ENCODE results near the gene LPP. TPM values are rescaled to one million over a fixed set of nuclear protein-coding genes. Genes with fewer than 3 reads are reported as not detected.
A peak's percentile ranks its signal among the peaks of the same experiment; 100 is the strongest.

The LPP gene
- total and polyA plus RNA-seq, 5 donors from 2014 or later: 14.5 to 102 (median 21.7) TPM

GRCh38 chr3:188682316-188682715, 528.4 kb downstream of the LPP start:
- Mint-ChIP-seq H3K27ac (no peak overlapping the region), H3K27me3 (no peaks in the 10 kb centered on the region), H3K4me3 (no peak overlapping the region), H3K9me3 (peaks cover 0 to 3% (median 0%) of the 10 kb centered on the region in 7 donors), H3K4me1 (peaks cover 6 to 22% (median 11%) of the 10 kb centered on the region in 4 donors), H3K36me3 (no peaks in the 10 kb centered on the region)
- no peaks in the 10 kb centered on the region for H3K9me3 ChIP-seq (ENCODE audit: control insufficient read depth in 2 of 2, low read length in 2 of 2)
- H3K27me3 ChIP-seq (ENCODE audit: control insufficient read depth, insufficient read depth, low read length): no peaks in the 10 kb centered on the region
- no peaks in the 10 kb centered on the region for H3K36me3 ChIP-seq (ENCODE audit: control insufficient read depth, insufficient read depth, low read length)
- H3K27ac ChIP-seq (ENCODE audit: insufficient read depth, low read length, poor library complexity, severe bottlenecking): no peak overlapping the region
- ATAC-seq (ENCODE audit: low read depth in 2 of 2) (no peak), DNase-seq (no peak)
- H3K4me1 ChIP-seq (ENCODE audit: control insufficient read depth, insufficient read depth, low read length, poor library complexity, severe bottlenecking): no peaks in the 10 kb centered on the region
- no peak overlapping the region for H3K4me3 ChIP-seq (ENCODE audit: low read depth, low read length)

- Histone ChIP-seq H3K4me1 (ENCODE audit: control insufficient read depth, insufficient read depth, low read length, poor library complexity, severe bottlenecking) (no peaks in the 10 kb centered on the region), H3K27ac (ENCODE audit: insufficient read depth, low read length, poor library complexity, severe bottlenecking) (no peak overlapping the region), H3K9me3 (ENCODE audit: control insufficient read depth in 2 of 2, low read length in 2 of 2) (no peaks in the 10 kb centered on the region), H3K27me3 (ENCODE audit: control insufficient read depth, insufficient read depth, low read length) (no peaks in the 10 kb centered on the region), H3K36me3 (ENCODE audit: control insufficient read depth, insufficient read depth, low read length) (no peaks in the 10 kb centered on the region), H3K4me3 (ENCODE audit: low read depth, low read length) (no peak overlapping the region)
- Mint-ChIP-seq H3K27ac (no peak overlapping the region), H3K9me3 (peaks cover 0 to 2% (median 0%) of the 10 kb centered on the region in 7 donors), H3K27me3 (no peaks in the 10 kb centered on the region), H3K4me3 (no peak overlapping the region), H3K4me1 (peaks cover 6 to 22% (median 11%) of the 10 kb centered on the region in 4 donors), H3K36me3 (no peaks in the 10 kb centered on the region)
- DNase-seq (peak in 1 of 3 donors; percentile 4), ATAC-seq (ENCODE audit: low read depth in 2 of 2) (no peak)
These were observed 529.1 kb downstream of the LPP start for GRCh38 chr3:188683032-188683521.

- H3K4me1 Mint-ChIP-seq: peaks cover 6 to 15% (median 11%) of the 10 kb centered on the region in 4 donors
- no peak overlapping the region for H3K4me3 Mint-ChIP-seq
- no peaks in the 10 kb centered on the region for H3K4me1 ChIP-seq (ENCODE audit: control insufficient read depth, insufficient read depth, low read length, poor library complexity, severe bottlenecking)
- no peaks in the 10 kb centered on the region for H3K9me3 ChIP-seq (ENCODE audit: control insufficient read depth in 2 of 2, low read length in 2 of 2)
- H3K27me3 Mint-ChIP-seq: no peaks in the 10 kb centered on the region
- H3K27me3 ChIP-seq (ENCODE audit: control insufficient read depth, insufficient read depth, low read length): no peaks in the 10 kb centered on the region
- no peaks in the 10 kb centered on the region for H3K36me3 ChIP-seq (ENCODE audit: control insufficient read depth, insufficient read depth, low read length)
- no peak overlapping the region for H3K27ac ChIP-seq (ENCODE audit: insufficient read depth, low read length, poor library complexity, severe bottlenecking)
- no peaks in the 10 kb centered on the region for H3K36me3 Mint-ChIP-seq
- no peak for DNase-seq
- no peak for ATAC-seq (ENCODE audit: low read depth in 2 of 2)
- H3K9me3 Mint-ChIP-seq: peaks cover 0 to 2% (median 0%) of the 10 kb centered on the region in 7 donors
- no peak overlapping the region for H3K27ac Mint-ChIP-seq
- H3K4me3 ChIP-seq (ENCODE audit: low read depth, low read length): no peak overlapping the region
These were observed 530.3 kb downstream of the LPP start for GRCh38 chr3:188684276-188684675.

- Histone ChIP-seq H3K36me3 (ENCODE audit: control insufficient read depth, insufficient read depth, low read length) (no peaks in the 10 kb centered on the region), H3K4me1 (ENCODE audit: control insufficient read depth, insufficient read depth, low read length, poor library complexity, severe bottlenecking) (no peaks in the 10 kb centered on the region), H3K4me3 (ENCODE audit: low read depth, low read length) (no peak overlapping the region), H3K9me3 (ENCODE audit: control insufficient read depth in 2 of 2, low read length in 2 of 2) (no peaks in the 10 kb centered on the region), H3K27me3 (ENCODE audit: control insufficient read depth, insufficient read depth, low read length) (no peaks in the 10 kb centered on the region), H3K27ac (ENCODE audit: insufficient read depth, low read length, poor library complexity, severe bottlenecking) (no peak overlapping the region)
- Mint-ChIP-seq H3K27ac (no peak overlapping the region), H3K4me3 (no peak overlapping the region), H3K9me3 (peaks cover 0 to 2% (median 0%) of the 10 kb centered on the region in 7 donors), H3K27me3 (no peaks in the 10 kb centered on the region), H3K4me1 (peaks cover 0 to 19% (median 11%) of the 10 kb centered on the region in 4 donors), H3K36me3 (no peaks in the 10 kb centered on the region)
- DNase-seq (no peak), ATAC-seq (ENCODE audit: low read depth in 2 of 2) (no peak)
These were observed 531.8 kb downstream of the LPP start for GRCh38 chr3:188685789-188686188.

- no peaks in the 10 kb centered on the region for H3K27me3 ChIP-seq (ENCODE audit: control insufficient read depth, insufficient read depth, low read length)
- no peaks in the 10 kb centered on the region for H3K27me3 Mint-ChIP-seq
- no peaks in the 10 kb centered on the region for H3K9me3 ChIP-seq (ENCODE audit: control insufficient read depth in 2 of 2, low read length in 2 of 2)
- DNase-seq (no peak), ATAC-seq (ENCODE audit: low read depth in 2 of 2) (no peak)
- H3K4me3 ChIP-seq (ENCODE audit: low read depth, low read length): no peak overlapping the region
- no peaks in the 10 kb centered on the region for H3K4me1 ChIP-seq (ENCODE audit: control insufficient read depth, insufficient read depth, low read length, poor library complexity, severe bottlenecking)
- no peak overlapping the region for H3K4me3 Mint-ChIP-seq
- peaks cover 0 to 2% (median 0%) of the 10 kb centered on the region in 7 donors for H3K9me3 Mint-ChIP-seq
- H3K36me3 Mint-ChIP-seq: no peaks in the 10 kb centered on the region
- peaks cover 0 to 19% (median 11%) of the 10 kb centered on the region in 4 donors for H3K4me1 Mint-ChIP-seq
- H3K27ac ChIP-seq (ENCODE audit: insufficient read depth, low read length, poor library complexity, severe bottlenecking): no peak overlapping the region
- H3K36me3 ChIP-seq (ENCODE audit: control insufficient read depth, insufficient read depth, low read length): no peaks in the 10 kb centered on the region
- H3K27ac Mint-ChIP-seq: no peak overlapping the region
These were observed 532.4 kb downstream of the LPP start for GRCh38 chr3:188686324-188686723.

GRCh38 chr3:188687389-188687788, 533.4 kb downstream of the LPP start:
- Mint-ChIP-seq H3K4me1 (peaks cover 0 to 18% (median 11%) of the 10 kb centered on the region in 4 donors), H3K27ac (no peak overlapping the region), H3K27me3 (no peaks in the 10 kb centered on the region), H3K4me3 (no peak overlapping the region), H3K36me3 (no peaks in the 10 kb centered on the region), H3K9me3 (peaks cover 0 to 2% (median 0%) of the 10 kb centered on the region in 7 donors)
- Histone ChIP-seq H3K4me1 (ENCODE audit: control insufficient read depth, insufficient read depth, low read length, poor library complexity, severe bottlenecking) (no peaks in the 10 kb centered on the region), H3K36me3 (ENCODE audit: control insufficient read depth, insufficient read depth, low read length) (no peaks in the 10 kb centered on the region), H3K4me3 (ENCODE audit: low read depth, low read length) (no peak overlapping the region), H3K27ac (ENCODE audit: insufficient read depth, low read length, poor library complexity, severe bottlenecking) (no peak overlapping the region), H3K27me3 (ENCODE audit: control insufficient read depth, insufficient read depth, low read length) (no peaks in the 10 kb centered on the region), H3K9me3 (ENCODE audit: control insufficient read depth in 2 of 2, low read length in 2 of 2) (no peaks in the 10 kb centered on the region)
- ATAC-seq (ENCODE audit: low read depth in 2 of 2) (no peak), DNase-seq (no peak)

GRCh38 chr3:188689101-188689574, 535.2 kb downstream of the LPP start:
- H3K9me3 ChIP-seq (ENCODE audit: control insufficient read depth in 2 of 2, low read length in 2 of 2): no peaks in the 10 kb centered on the region
- no peaks in the 10 kb centered on the region for H3K27me3 ChIP-seq (ENCODE audit: control insufficient read depth, insufficient read depth, low read length)
- Mint-ChIP-seq H3K36me3 (no peaks in the 10 kb centered on the region), H3K4me3 (no peak overlapping the region), H3K4me1 (peaks cover 0 to 14% (median 11%) of the 10 kb centered on the region in 4 donors), H3K27me3 (no peaks in the 10 kb centered on the region), H3K27ac (peak overlapping the region in 1 of 3 donors; percentile 41), H3K9me3 (peaks cover 0 to 2% (median 0%) of the 10 kb centered on the region in 7 donors)
- no peak overlapping the region for H3K4me3 ChIP-seq (ENCODE audit: low read depth, low read length)
- DNase-seq (no peak), ATAC-seq (ENCODE audit: low read depth in 2 of 2) (no peak)
- H3K27ac ChIP-seq (ENCODE audit: insufficient read depth, low read length, poor library complexity, severe bottlenecking): no peak overlapping the region
- no peaks in the 10 kb centered on the region for H3K4me1 ChIP-seq (ENCODE audit: control insufficient read depth, insufficient read depth, low read length, poor library complexity, severe bottlenecking)
- no peaks in the 10 kb centered on the region for H3K36me3 ChIP-seq (ENCODE audit: control insufficient read depth, insufficient read depth, low read length)

- H3K4me1 ChIP-seq (ENCODE audit: control insufficient read depth, insufficient read depth, low read length, poor library complexity, severe bottlenecking): no peaks in the 10 kb centered on the region
- Mint-ChIP-seq H3K4me1 (peaks cover 0 to 14% (median 8%) of the 10 kb centered on the region in 4 donors), H3K4me3 (no peak overlapping the region), H3K9me3 (peaks cover 0 to 2% (median 0%) of the 10 kb centered on the region in 7 donors), H3K27me3 (no peaks in the 10 kb centered on the region), H3K36me3 (no peaks in the 10 kb centered on the region), H3K27ac (no peak overlapping the region)
- ATAC-seq (ENCODE audit: low read depth in 2 of 2) (no peak), DNase-seq (no peak)
- H3K36me3 ChIP-seq (ENCODE audit: control insufficient read depth, insufficient read depth, low read length): no peaks in the 10 kb centered on the region
- H3K4me3 ChIP-seq (ENCODE audit: low read depth, low read length): no peak overlapping the region
- H3K27me3 ChIP-seq (ENCODE audit: control insufficient read depth, insufficient read depth, low read length): no peaks in the 10 kb centered on the region
- no peak overlapping the region for H3K27ac ChIP-seq (ENCODE audit: insufficient read depth, low read length, poor library complexity, severe bottlenecking)
- no peaks in the 10 kb centered on the region for H3K9me3 ChIP-seq (ENCODE audit: control insufficient read depth in 2 of 2, low read length in 2 of 2)
These were observed 536.1 kb downstream of the LPP start for GRCh38 chr3:188690064-188690463.

Data from CD4-positive, CD25-positive, alpha-beta regulatory T cell (primary cell).